HT-29 (cell line): ENCODE data around the gene SLC5A1. TPM values are rescaled to one million over a fixed set of nuclear protein-coding genes. Genes with fewer than 3 reads are reported as not detected.
"Not testable (repeated sequence)": the region's sequence is repeated elsewhere in the genome, so short reads cannot be mapped to it uniquely, and the experiment has no call there.

Experiments
- DNase-seq: peaks from one replicate; pipeline ENCODE4 v3.0.0-alpha.2; 2015; ENCODE audit warnings: low spot score
- small RNA-seq: library from RNA; depleted of rRNA; stranded (forward); fragments of <200 nt; gene quantifications from one replicate; pipeline ENCODE3, GENCODE V24; 2014
- total RNA-seq: library from RNA; depleted of rRNA; stranded (reverse); fragments of >200 nt; shearing (Covaris generic); gene quantifications from 2 replicates; pipeline ENCODE4 v1.2.3, GENCODE V29; 2014; rRNA removed

Gene SLC5A1
- total RNA-seq, 1 experiment from 2014 or later: 6.8 TPM

GRCh38 chr22:32144496-32145274 lies 101.6 kb downstream of the SLC5A1 start:
- DNase-seq: no peak

DNA sequence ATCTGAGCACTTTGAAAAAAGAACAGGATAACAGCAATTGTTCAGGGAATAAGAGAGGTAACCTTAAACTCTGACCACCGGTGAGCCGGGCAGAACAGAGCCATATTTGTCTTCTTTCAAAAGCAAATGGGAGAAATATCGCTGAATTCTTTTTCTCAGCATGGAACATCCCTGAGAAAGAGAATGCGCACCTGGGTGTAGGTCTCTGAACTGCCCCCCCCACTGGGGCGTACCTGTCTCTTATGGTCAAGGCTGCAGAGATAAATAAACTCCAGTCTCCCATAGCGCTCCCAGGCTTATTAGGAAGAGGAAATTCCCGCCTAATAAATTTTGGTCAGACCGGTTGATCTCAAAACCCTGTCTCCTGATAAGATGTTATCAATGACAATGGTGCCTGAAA lies 104.1 kb downstream of the SLC5A1 start:
- DNase-seq: not testable (repeated sequence)

GRCh38 chr22:32148372-32148771 lies 105.3 kb downstream of the SLC5A1 start:
- not testable (repeated sequence) for DNase-seq

GRCh38 chr22:32150647-32151046 lies 107.6 kb downstream of the SLC5A1 start:
- not testable (repeated sequence) for DNase-seq

- not testable (repeated sequence) for DNase-seq
Observed at GRCh38 chr22:32151641-32152040, 108.6 kb downstream of the SLC5A1 start.

- DNase-seq: not testable (repeated sequence)
Observed at GRCh38 chr22:32154727-32155126, 111.7 kb downstream of the SLC5A1 start.

GRCh38 chr22:32157632-32158031 lies 114.6 kb downstream of the SLC5A1 start:
- DNase-seq: not testable (repeated sequence)

- no peak for DNase-seq
Observed at GRCh38 chr22:32158712-32159533, 115.9 kb downstream of the SLC5A1 start, which contains the start of gene C22orf42. Gene C22orf42, minus strand, starts transcription at chr22:32159303. Its CDS starts 88 bp downstream, at chr22:32159215.

GRCh38 chr22:32160411-32160810 lies 117.3 kb downstream of the SLC5A1 start:
- DNase-seq: not testable (repeated sequence)

Small RNA genes lying within 50 kb of the gene (small RNA-seq; reads per million reads assigned to genes)
- not detected for gene AP1B1P2

Other genes with a start within 250 kb of the SLC5A1 start
- gene YWHAH, start 98.7 kb upstream of the SLC5A1 start, total RNA-seq: 110 and 111 TPM in 2 replicates
- gene C22orf42, start 116.0 kb downstream of the SLC5A1 start, total RNA-seq: not detected in 2 replicates
- gene RFPL2, start 161.8 kb downstream of the SLC5A1 start, total RNA-seq: not detected in 2 replicates
- not detected in 2 replicates for gene SLC5A4, start 212.1 kb downstream of the SLC5A1 start, total RNA-seq